ENCODE measurements around the gene TBC1D8. TPM values are rescaled to one million over a fixed set of nuclear protein-coding genes. Genes with fewer than 3 reads are reported as not detected.

TBC1D8 gene
- total and polyA plus RNA-seq, 9 of the 15 experiments (the other 6 are each of a cell fraction or from before 2014, with no cell fraction given), result 0.36 to 1.3 (median 0.82) TPM

DNA sequence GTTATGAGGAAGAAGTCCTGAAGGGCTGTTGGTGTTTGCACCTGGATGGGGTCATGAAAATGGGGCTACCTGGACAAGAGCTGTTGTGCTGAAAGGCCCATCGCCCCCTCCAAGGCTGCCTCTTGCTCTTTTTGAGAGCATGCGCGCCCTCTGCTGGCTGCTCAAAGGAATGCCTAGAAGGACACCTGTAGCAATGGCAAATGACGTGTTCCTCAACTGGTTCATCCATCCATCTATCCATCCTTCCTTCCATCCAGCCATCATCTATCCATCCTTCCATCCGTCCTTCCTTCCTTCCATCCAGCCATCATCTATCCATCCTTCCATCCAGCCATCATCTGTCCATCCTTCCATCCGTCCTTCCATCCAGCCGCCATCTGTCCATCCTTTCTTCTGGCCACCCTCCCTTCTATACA, 166.3 kb downstream of the TBC1D8 start (continued):
- TF ChIP-seq CTBP1 (IDR thresholded peaks at IDR 0.05; ENCODE audit: borderline replicate concordance), result peak; percentile 65; the same call in 1 of the 2 replicates
- no peak for TF ChIP-seq ZNF77 (CRISPR knock-in tag; IDR thresholded peaks at IDR 0.05)
- TF ChIP-seq SMAD3 (CRISPR knock-in tag; conservative IDR thresholded peaks at IDR 0.05), result no peak
- TF ChIP-seq POLR3A (IDR thresholded peaks at IDR 0.05; ENCODE audit: borderline replicate concordance, extremely low read depth, insufficient read depth, insufficient read length), result no peak
- TF ChIP-seq MECOM (CRISPR knock-in tag; IDR thresholded peaks at IDR 0.05), result no peak
- no peak for TF ChIP-seq EP300 (IDR thresholded peaks at IDR 0.05; ENCODE audit: low read length)
- no peak for TF ChIP-seq SRSF1 (IDR thresholded peaks at IDR 0.05; ENCODE audit: low read depth, low read length)
- TF ChIP-seq, protein P1, sequence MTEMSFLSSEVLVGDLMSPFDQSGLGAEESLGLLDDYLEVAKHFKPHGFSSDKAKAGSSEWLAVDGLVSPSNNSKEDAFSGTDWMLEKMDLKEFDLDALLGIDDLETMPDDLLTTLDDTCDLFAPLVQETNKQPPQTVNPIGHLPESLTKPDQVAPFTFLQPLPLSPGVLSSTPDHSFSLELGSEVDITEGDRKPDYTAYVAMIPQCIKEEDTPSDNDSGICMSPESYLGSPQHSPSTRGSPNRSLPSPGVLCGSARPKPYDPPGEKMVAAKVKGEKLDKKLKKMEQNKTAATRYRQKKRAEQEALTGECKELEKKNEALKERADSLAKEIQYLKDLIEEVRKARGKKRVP (CRISPR knock-in tag; IDR thresholded peaks at IDR 0.05), result no peak
- TF ChIP-seq, protein P2, sequence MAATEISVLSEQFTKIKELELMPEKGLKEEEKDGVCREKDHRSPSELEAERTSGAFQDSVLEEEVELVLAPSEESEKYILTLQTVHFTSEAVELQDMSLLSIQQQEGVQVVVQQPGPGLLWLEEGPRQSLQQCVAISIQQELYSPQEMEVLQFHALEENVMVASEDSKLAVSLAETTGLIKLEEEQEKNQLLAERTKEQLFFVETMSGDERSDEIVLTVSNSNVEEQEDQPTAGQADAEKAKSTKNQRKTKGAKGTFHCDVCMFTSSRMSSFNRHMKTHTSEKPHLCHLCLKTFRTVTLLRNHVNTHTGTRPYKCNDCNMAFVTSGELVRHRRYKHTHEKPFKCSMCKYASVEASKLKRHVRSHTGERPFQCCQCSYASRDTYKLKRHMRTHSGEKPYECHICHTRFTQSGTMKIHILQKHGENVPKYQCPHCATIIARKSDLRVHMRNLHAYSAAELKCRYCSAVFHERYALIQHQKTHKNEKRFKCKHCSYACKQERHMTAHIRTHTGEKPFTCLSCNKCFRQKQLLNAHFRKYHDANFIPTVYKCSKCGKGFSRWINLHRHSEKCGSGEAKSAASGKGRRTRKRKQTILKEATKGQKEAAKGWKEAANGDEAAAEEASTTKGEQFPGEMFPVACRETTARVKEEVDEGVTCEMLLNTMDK (IDR thresholded peaks at IDR 0.05; ENCODE audit: borderline replicate concordance, insufficient read depth, low read depth, low read length, poor library complexity, severe bottlenecking), result no peak
- TF ChIP-seq ZNF133 (CRISPR knock-in tag; IDR thresholded peaks at IDR 0.05), result no peak
- no peak for TF ChIP-seq ZNF436 (CRISPR knock-in tag; IDR thresholded peaks at IDR 0.05)
- TF ChIP-seq MXI1 (IDR thresholded peaks at IDR 0.05; ENCODE audit: low read depth, low read length), result no peak
- TF ChIP-seq, protein P3, sequence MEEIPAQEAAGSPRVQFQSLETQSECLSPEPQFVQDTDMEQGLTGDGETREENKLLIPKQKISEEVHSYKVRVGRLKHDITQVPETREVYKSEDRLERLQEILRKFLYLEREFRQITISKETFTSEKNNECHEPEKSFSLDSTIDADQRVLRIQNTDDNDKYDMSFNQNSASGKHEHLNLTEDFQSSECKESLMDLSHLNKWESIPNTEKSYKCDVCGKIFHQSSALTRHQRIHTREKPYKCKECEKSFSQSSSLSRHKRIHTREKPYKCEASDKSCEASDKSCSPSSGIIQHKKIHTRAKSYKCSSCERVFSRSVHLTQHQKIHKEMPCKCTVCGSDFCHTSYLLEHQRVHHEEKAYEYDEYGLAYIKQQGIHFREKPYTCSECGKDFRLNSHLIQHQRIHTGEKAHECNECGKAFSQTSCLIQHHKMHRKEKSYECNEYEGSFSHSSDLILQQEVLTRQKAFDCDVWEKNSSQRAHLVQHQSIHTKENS (CRISPR knock-in tag; IDR thresholded peaks at IDR 0.05), result no peak
- TF ChIP-seq ZSCAN29 (IDR thresholded peaks at IDR 0.05), result no peak
- no peak for TF ChIP-seq U2AF2 (optimal IDR thresholded peaks at IDR 0.05; ENCODE audit: low read depth, low read length)
- no peak for TF ChIP-seq YBX1 (IDR thresholded peaks at IDR 0.05)
- TF ChIP-seq XRCC4 (IDR thresholded peaks at IDR 0.05; ENCODE audit: extremely low read depth, insufficient read depth, insufficient read length), result no peak
- TF ChIP-seq ATF1 (CRISPR knock-in tag; IDR thresholded peaks at IDR 0.05), result no peak
- peak; percentile 36; the same call in 1 of the 2 replicates for TF ChIP-seq ATF1 (tag; IDR thresholded peaks at IDR 0.05)
- no peak for TF ChIP-seq SAFB (IDR thresholded peaks at IDR 0.05; ENCODE audit: borderline replicate concordance, low read depth, low read length)
- no peak for TF ChIP-seq FOSL1 (tag; conservative IDR thresholded peaks at IDR 0.05)
- TF ChIP-seq PTRF (tag; IDR thresholded peaks at IDR 0.05), result no peak
- TF ChIP-seq SIRT6 (IDR thresholded peaks at IDR 0.05; ENCODE audit: low read depth, low read length), result no peak
- peak in 1 of 2 experiments; percentile 57; a peak in 1 of 4 replicates for TF ChIP-seq HDAC1 (IDR thresholded peaks at IDR 0.05)
- TF ChIP-seq, protein P4, sequence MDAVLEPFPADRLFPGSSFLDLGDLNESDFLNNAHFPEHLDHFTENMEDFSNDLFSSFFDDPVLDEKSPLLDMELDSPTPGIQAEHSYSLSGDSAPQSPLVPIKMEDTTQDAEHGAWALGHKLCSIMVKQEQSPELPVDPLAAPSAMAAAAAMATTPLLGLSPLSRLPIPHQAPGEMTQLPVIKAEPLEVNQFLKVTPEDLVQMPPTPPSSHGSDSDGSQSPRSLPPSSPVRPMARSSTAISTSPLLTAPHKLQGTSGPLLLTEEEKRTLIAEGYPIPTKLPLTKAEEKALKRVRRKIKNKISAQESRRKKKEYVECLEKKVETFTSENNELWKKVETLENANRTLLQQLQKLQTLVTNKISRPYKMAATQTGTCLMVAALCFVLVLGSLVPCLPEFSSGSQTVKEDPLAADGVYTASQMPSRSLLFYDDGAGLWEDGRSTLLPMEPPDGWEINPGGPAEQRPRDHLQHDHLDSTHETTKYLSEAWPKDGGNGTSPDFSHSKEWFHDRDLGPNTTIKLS (IDR thresholded peaks at IDR 0.05; ENCODE audit: borderline replicate concordance, low read depth), result no peak
- TF ChIP-seq, protein P5, sequence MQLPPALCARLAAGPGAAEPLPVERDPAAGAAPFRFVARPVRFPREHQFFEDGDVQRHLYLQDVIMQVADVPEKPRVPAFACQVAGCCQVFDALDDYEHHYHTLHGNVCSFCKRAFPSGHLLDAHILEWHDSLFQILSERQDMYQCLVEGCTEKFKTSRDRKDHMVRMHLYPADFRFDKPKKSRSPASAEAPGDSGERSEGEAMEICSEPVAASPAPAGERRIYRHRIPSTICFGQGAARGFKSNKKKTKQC (CRISPR knock-in tag; IDR thresholded peaks at IDR 0.05), result no peak

Measured in K562 (cell line).